Lower lobe of right lung (tissue), 2 donors: ENCODE results near the gene PDCL2. TPM values are rescaled to one million over a fixed set of nuclear protein-coding genes. Genes with fewer than 3 reads are reported as not detected.

Experiments used
- ATAC-seq, 2 donors: fragments of 200-7000 bp; cut with Tn5 transposase; one replicate each; pipeline ENCODE4 v1.9.1; 2020 to 2022; ENCODE audit warnings: mild to moderate bottlenecking in 2 of 2, moderate library complexity in 2 of 2
- DNase-seq: peaks from one replicate; pipeline ENCODE4 v3.0.0-alpha.2; 2020
- H3K27ac ChIP-seq: fragments of 200-600 bp; one replicate; pipeline ENCODE4 v1.8.0; 2022
- H3K27me3 ChIP-seq: fragments of 200-600 bp; one replicate; pipeline ENCODE4 v1.8.0; 2022; ENCODE audit warnings: low read depth
- H3K36me3 ChIP-seq: fragments of 200-600 bp; one replicate; pipeline ENCODE4 v1.8.0; 2022; ENCODE audit warnings: mild to moderate bottlenecking
- H3K4me1 ChIP-seq: fragments of 200-600 bp; one replicate; pipeline ENCODE4 v1.8.0; 2022
- H3K4me3 ChIP-seq: fragments of 200-600 bp; one replicate; pipeline ENCODE4 v1.8.0; 2022; ENCODE audit warnings: mild to moderate bottlenecking
- H3K9me3 ChIP-seq: fragments of 200-600 bp; one replicate; pipeline ENCODE4 v1.8.0; 2022
- CTCF ChIP-seq: fragments of 200-600 bp; IDR thresholded peaks from one replicate; pipeline ENCODE4 v1.8.0; 2022; ENCODE audit warnings: antibody characterized with exemption, mild to moderate bottlenecking
- intact Hi-C: fragments of 100-400 bp; cut with DNase I; formaldehyde crosslinking; loops from one replicate; pipeline ENCODE4 v1.11.0; 2022
- total RNA-seq: library from RNA; stranded (reverse); fragmentation: NEBNext Ultra II Directional; extraction: Animal tissue kit (Norgen Biotek cat#: 25700); gene quantifications from one replicate; pipeline ENCODE4 v1.2.1, GENCODE V29; 2021
- donor health status: DM: no; HTN: yes; CAD: no; lungs with severe emphysema.

The PDCL2 gene
- total RNA-seq, 1 donor from 2014 or later = not detected

GRCh38 chr4:55545151-55545550, 46.9 kb downstream of the PDCL2 start:
- H3K4me3 ChIP-seq = peak overlapping the region; percentile 86
- H3K27ac ChIP-seq = peak overlapping the region; percentile 96
- no peak for ATAC-seq
- peaks cover 20% of the 10 kb centered on the region for H3K4me1 ChIP-seq
- H3K27me3 ChIP-seq = no peaks in the 10 kb centered on the region
- intact Hi-C loops = no loop called here
- H3K9me3 ChIP-seq = no peaks in the 10 kb centered on the region
- TF ChIP-seq CTCF = no peak
- no peak for DNase-seq
- H3K36me3 ChIP-seq = no peaks in the 10 kb centered on the region

- intact Hi-C loops = no loop called here
- Histone ChIP-seq H3K36me3 (no peaks in the 10 kb centered on the region), H3K4me3 (no peak overlapping the region), H3K9me3 (no peaks in the 10 kb centered on the region), H3K27ac (no peak overlapping the region), H3K4me1 (peaks cover 20% of the 10 kb centered on the region), H3K27me3 (no peaks in the 10 kb centered on the region)
- DNase-seq = no peak
- ATAC-seq = no peak
- TF ChIP-seq CTCF = no peak
Measured at GRCh38 chr4:55543858-55544257, 48.2 kb downstream of the PDCL2 start.

- ATAC-seq (no peak), DNase-seq (no peak)
- no peaks in the 10 kb centered on the region for H3K36me3 ChIP-seq
- TF ChIP-seq CTCF = no peak
- peaks cover 11% of the 10 kb centered on the region for H3K4me1 ChIP-seq
- no peaks in the 10 kb centered on the region for H3K27me3 ChIP-seq
- no peak overlapping the region for H3K27ac ChIP-seq
- intact Hi-C loops = no loop called here
- no peaks in the 10 kb centered on the region for H3K9me3 ChIP-seq
- H3K4me3 ChIP-seq = no peak overlapping the region
Measured at GRCh38 chr4:55540271-55540670, 51.8 kb downstream of the PDCL2 start.

GRCh38 chr4:55539658-55540057, 52.4 kb downstream of the PDCL2 start:
- Histone ChIP-seq H3K4me1 (peaks cover 6% of the 10 kb centered on the region), H3K27me3 (no peaks in the 10 kb centered on the region), H3K27ac (no peak overlapping the region), H3K4me3 (no peak overlapping the region), H3K36me3 (no peaks in the 10 kb centered on the region), H3K9me3 (no peaks in the 10 kb centered on the region)
- no peak for TF ChIP-seq CTCF
- no peak for DNase-seq
- intact Hi-C loops = no loop called here
- no peak for ATAC-seq

GRCh38 chr4:55538531-55538930, 53.5 kb downstream of the PDCL2 start:
- intact Hi-C loops = no loop called here
- no peaks in the 10 kb centered on the region for H3K9me3 ChIP-seq
- no peak overlapping the region for H3K27ac ChIP-seq
- TF ChIP-seq CTCF = no peak
- no peak for ATAC-seq
- no peak overlapping the region for H3K4me3 ChIP-seq
- H3K4me1 ChIP-seq = no peaks in the 10 kb centered on the region
- H3K27me3 ChIP-seq = no peaks in the 10 kb centered on the region
- DNase-seq = no peak
- H3K36me3 ChIP-seq = no peaks in the 10 kb centered on the region

- H3K27ac ChIP-seq = no peak overlapping the region
- no peaks in the 10 kb centered on the region for H3K4me1 ChIP-seq
- ATAC-seq (no peak), DNase-seq (no peak)
- no peak overlapping the region for H3K4me3 ChIP-seq
- H3K27me3 ChIP-seq = no peaks in the 10 kb centered on the region
- peaks cover 13% of the 10 kb centered on the region for H3K9me3 ChIP-seq
- no peaks in the 10 kb centered on the region for H3K36me3 ChIP-seq
- intact Hi-C loops = no loop called here
- TF ChIP-seq CTCF = no peak
Measured at GRCh38 chr4:55534306-55534705, 57.7 kb downstream of the PDCL2 start.
